ENCODE measurements around the gene ZNF664.

The ZNF664 gene

DNA sequence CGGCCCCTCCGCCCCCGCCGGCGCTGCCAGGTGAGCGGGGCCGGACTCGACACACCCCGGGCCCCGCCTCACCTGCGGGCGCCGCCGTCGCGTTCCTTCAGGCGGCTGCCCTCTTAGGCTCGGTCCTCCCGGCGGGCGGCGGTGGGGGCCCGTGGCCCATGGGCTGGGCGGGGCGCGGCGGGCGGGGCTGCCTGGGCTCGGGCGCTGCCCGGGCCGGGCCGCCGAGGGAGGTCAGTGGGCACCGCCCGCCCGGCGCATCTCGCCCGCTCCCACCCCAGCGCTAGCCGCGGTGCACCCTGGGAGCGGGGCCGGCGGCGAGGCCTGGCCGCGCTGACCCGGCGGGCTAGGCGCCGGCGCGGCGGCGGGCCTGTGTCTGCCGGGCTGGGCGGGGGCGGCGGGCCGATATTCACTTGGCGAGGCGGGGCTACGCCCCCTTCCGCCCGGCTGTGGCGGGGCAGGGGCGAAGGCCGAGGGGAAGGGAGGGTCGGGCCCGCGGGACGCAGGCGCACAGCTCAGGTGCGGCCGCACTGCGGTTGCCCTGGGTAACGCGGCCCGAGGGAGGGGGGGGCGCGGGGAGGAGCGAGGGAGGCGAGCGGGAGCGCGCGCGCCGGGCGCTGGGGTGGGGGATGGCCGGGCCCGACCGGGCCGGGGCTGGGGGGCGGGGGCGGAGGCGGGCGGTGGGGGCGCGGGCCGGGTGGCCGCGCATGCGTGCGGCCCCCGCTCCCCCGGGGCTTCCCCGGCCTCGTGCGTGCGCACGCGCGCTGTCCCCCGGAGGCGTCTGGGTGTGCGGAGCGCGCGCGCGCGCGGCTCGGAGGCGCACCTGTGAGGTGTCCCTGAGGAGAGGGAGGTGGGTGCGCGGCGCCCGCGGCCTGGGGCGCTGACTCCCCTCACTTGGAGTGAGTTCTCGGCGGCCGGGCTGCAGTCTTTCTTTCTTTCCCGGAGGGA lies at the start of gene ZNF664, which contains the start of gene CCDC92:
TSS of gene ZNF664 (plus strand) at position 759 of the 945 bp plus-strand sequence. CDS start 38,930 bp downstream, outside the sequence.
TSS of gene CCDC92 (minus strand) at position 375 of the 945 bp plus-strand sequence. CDS start 28,526 bp downstream, outside the sequence.
- DNase-seq (ENCODE audit: low read depth in 1 of 2, low spot score in 1 of 2), result peak; percentile 90 to 97

DNA sequence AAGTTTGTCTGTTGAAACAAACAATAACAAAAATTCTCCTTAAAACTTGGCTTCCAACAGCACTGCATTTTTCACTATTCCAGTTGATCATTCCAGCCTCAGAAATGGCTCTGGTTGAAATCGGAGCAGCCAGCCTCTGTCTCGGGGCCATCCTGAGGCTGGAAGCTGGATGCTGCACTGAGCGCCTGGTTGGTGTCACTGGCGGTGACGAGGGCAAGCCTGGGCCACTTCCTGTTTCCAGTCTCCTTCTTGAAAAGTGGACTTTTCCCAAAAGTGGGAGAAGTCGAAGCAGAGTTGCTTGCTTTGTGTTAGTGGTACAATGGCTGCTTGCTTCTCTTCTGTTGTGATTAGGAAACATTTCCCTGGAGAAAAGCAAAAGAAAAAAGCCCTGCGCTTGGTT lies 49.1 kb upstream of the ZNF664 start:
- DNase-seq (ENCODE audit: low read depth in 1 of 2, low spot score in 1 of 2), result no peak

DNA sequence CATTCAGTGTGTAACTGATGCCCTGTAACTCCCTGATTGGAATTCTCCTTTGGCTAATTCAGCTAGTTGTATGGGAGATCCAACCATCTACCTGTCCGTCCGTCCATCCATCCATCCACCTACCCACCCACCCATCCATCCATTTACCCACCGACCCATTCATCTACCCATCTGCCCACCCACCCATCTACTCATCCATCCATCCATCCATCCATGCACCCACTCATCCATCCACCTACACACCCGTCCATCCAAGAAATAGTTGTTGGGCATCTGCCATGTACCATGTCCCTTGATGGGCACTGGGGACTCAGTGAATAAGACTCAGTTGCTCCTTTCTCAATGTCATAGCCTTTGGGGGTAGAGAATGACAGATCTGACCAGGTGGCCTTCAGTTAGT lies 48.5 kb upstream of the ZNF664 start:
- DNase-seq (ENCODE audit: low read depth in 1 of 2, low spot score in 1 of 2), result no peak

DNA sequence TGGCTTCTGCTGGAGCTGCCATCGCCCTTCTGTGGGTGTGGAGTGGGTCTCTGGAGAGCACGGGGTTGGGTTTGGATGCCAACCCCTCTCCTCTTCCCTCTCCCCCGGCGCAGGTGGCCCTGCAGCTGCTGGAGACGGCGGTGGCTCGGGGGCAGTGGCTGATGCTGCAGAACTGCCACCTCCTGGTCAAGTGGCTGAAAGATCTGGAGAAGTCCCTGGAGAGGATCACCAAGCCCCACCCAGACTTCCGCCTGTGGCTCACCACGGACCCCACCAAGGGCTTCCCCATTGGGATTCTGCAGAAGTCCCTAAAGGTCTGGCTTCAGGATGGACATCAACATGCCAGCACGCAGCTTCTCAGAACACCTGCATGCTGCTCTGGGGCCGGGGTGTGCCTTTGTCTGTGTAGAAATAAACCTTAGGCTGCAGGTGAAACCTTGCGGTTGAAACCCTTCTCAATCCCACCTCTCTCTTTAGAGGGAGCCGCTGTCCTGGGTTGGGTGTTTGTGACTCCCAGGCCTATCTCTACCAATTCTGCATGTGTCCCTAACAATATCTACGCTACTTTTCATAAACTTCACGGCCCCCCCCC lies 44.6 kb upstream of the ZNF664 start:
- no peak for DNase-seq (ENCODE audit: low read depth in 1 of 2, low spot score in 1 of 2)

DNA sequence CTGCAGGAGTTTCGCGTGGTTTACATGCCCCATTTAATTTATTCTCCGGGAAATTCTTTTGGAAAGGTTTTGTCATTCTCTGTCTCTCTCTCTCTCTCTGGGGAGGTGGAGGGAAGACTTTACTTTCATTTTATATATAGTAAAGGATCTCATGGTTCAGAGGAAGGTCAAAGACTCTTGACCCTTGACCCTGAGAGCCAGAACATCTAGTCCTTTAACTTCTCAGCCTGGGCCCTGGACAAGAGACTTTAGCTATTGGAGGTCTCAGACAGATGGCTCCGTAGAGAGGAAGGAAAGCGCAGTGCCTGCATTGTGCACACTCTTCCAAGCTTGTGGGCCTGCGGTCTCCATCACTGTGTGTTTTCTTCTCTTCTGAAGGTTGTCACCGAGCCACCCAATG lies 44.1 kb upstream of the ZNF664 start:
- DNase-seq (ENCODE audit: low read depth in 1 of 2, low spot score in 1 of 2), result no peak

DNA sequence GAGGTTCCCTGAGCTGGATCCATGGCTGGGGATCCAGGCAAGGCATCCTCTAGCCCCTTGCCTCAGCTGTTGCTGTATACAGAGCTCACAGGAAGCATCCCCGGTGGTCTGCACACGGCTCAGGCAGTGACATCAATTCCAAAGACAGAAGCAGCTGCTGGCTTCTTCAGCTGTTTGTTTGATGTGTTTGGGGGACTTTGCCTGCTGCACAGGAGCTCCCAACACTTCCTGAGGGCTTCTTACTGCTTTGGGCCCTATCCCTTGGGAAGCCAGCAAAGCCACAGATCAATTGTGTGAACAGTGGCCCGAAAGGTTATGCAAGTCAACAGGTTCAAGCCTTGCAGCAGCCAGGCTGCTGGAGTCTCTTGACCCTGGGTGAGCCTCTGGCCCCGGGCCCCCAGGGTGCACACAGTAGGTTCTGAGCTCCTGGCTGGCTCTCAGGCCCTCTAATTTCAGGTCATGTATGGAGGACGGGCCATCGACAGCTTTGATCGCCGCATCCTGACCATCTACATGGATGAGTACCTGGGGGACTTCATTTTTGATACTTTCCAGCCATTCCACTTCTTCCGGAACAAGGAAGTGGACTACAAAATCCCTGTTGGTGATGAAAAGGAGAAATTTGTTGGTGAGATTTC lies 43.0 kb upstream of the ZNF664 start:
- DNase-seq (ENCODE audit: low read depth in 1 of 2, low spot score in 1 of 2), result no peak

DNA sequence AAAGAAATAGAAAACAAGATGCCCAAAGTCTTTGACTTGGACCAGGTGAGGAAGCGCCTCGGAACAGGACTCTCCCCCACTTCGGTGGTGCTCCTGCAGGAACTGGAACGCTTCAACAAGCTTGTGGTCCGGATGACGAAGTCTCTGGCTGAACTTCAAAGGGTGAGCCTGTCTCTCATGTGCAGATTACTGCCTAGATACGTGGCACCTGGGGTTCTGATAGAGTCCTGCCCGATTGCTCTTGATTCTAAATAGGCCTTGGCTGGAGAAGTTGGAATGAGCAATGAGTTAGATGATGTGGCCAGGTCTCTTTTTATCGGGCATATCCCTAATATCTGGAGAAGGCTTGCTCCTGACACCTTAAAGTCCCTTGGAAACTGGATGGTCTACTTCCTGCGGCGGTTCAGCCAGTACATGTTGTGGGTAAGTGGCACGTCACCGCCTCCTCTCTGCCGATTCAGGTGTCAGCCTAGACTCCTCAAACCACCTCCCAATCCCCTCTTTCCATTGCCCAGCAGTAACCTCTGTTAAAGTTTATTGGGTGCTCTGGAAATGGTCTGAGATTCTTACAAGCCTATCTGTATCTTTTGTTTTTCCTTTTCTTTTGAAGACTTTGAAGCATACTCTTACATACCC lies 41.2 kb upstream of the ZNF664 start:
- DNase-seq (ENCODE audit: low read depth in 1 of 2, low spot score in 1 of 2), result peak in 1 of 2 donors; percentile 22

DNA sequence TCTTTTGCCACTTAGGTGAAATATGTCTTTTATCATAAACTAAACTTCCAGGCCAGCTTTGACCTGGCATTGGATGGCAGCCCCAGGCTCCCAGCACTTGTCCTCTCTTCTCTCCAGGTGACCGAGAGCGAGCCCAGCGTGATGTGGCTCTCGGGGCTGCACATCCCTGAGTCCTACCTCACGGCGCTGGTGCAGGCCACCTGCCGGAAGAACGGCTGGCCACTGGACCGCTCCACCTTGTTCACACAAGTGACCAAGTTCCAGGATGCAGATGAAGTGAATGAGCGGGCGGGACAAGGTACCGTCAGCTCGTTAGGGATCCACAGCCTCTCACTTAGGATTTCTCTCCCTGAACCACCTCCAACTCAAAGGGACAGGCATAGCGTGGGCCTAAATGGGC lies 39.8 kb upstream of the ZNF664 start:
- DNase-seq (ENCODE audit: low read depth in 1 of 2, low spot score in 1 of 2), result no peak

DNA sequence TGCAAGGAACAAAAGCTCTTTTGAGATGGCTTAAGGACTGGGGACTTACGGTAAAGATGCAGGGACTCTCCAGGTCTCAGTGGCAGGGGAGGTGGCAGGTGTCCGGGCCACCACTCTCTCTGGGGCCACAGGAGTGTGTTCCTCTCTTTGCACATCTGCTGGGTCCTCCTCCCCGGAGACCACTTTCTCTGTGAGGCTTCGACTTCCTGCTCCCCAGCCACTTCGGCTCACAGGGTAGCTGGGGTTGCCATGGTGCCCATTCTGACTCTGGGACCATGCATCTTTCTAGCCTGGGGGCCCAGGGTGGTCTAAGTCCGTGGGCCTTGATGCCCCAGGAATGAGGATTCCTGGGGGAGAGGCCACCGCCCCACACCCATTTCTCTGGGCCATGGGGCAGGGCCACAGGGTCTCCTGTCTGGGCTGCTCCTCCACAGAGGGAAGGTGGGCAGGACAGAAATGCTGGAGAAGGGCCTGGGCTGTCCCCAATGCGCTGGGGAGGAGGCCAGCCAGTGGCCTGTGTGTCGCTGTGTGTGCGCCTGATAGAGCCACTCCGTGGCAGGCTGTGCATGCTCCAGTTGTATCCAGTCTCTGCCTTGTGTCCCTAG lies 38.9 kb upstream of the ZNF664 start:
- no peak for DNase-seq (ENCODE audit: low read depth in 1 of 2, low spot score in 1 of 2)

DNA sequence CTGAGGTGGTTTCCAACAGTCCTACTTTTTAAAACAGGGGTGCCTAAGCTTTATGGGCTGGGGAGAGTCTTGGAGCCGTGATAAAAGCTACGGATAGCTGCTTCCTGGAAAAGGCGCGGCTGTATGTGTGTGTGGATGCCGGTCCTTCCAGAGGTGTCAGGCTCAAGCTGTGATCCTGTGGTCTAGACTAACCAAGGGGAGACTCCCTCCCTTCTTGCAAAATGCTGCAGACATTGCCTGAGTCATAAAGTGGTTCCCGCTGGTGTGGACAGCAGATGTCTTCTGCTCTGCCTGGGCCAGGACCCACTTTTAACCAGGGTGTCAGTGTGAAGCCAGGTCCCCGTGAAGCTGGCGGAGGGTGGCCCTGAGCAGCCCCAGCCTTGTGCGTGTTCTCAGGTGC lies 38.2 kb upstream of the ZNF664 start:
- DNase-seq (ENCODE audit: low read depth in 1 of 2, low spot score in 1 of 2), result no peak

DNA sequence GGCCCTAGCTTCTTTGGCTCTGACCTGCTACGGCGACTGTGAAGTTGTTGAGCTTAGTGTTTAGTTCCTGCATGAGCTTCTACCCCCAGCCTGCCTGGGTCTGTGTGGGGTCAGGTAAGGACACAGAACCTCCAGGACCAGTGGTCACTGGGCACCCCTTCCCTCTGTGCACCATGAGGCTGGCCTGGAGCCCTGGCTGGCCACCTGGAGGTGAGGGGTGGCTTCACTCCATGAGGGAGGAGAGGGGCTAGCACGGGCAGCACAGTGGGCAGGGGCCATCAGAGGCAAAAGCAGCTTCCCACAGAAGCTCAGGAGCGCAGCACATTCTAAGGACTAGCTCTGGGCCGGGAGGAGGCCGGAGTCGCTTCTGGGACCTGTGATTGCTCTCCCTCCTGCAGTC lies 37.1 kb upstream of the ZNF664 start:
- DNase-seq (ENCODE audit: low read depth in 1 of 2, low spot score in 1 of 2), result no peak

DNA sequence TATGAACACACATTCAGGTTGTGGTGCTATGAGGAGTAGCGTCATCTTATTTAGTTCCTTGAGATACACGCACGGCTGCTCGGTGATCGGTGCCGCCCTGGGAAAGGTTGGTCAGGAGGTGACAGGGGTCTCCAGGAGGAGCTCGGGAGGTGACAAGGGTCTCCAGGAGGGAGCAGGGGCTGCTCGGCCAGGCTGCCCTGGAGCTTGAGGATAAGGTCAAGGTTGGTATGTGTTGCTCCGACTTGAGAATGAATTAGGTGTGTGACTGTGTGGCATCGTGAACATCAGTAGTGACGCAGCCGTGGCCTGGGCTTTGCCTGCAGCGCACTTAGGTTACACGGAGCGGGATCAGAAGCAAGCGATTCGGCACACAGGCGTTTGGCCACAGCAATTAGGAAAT lies 36.5 kb upstream of the ZNF664 start:
- no peak for DNase-seq (ENCODE audit: low read depth in 1 of 2, low spot score in 1 of 2)

DNA sequence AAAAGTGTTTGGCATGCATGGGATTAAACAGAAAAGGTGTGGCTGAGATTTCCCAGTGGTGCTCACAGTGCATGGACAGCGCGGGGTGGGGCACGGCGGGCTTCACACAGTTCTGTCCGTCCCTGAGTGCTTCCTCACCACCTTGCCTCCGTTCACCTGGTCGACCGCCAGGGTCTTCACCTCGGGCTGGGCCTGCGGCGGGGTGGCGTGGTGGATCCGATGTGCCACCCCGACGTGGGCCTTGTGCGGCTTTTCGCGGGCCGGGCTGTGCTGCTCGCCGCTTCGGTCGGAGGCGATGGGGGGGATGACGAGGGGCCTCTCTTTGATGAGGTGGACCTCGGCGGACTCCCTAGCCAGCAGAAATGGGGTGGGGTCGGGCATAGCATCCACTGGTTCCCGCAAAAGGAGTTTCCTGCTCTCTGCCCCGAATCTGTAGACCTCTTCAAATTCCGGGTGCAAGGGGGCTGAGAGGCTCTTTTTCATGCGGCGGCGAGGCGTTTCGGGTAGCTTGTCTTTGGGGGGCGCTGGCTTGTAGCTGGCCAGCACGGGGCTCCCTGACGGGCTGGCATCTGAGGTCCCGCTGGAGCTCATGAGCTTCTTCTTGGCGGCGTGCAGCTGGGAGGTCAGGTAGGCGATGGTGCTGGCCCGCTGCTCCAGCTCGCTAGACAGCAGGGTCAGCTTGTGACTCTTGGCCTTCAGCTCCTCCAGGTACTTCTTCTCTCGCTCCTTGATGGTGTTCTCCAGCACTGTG lies 35.9 kb upstream of the ZNF664 start:
- no peak for DNase-seq (ENCODE audit: low read depth in 1 of 2, low spot score in 1 of 2)

DNA sequence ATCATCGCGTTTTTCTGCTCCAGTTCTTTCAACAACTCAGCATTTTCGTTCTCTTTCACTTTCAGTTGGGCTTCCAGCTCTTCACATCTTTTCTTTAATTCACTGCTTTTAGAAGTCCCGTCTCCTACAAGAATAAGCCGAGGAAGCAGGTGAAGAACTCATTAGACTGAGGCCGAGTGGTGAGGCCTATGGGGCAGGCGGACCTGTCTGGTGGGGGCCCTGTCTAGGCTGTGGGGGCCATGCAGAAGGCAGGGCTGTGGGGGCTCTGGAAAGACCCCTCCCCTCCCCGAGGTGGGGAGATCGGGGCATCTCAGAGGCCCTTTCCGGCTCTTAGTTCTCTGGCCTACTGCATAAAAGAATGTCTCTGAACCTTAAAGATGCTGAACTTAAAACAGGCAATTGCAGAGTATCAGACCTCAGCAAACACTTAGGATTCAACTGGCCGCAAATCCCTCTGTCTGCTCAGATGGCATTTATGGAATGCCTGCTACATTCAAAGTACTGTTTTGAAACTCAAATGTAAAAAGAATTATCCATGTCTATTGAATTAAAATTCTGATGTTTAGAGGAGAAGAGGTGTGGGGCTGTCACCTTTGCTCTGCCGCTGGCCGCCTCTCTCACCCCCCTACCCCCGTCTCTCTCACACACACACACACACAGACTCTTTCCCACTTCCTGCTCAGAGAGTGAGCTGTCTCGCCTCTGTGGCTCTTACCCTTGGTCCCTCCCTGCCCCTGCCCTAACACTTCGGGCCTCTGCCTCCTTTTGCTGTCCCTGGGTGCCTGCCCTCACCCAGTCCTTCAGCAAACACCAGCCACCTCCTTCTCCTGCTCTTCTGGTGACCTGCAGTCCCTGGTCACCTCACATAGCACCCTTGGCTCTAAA lies 35.1 kb upstream of the ZNF664 start:
- peak in 1 of 2 donors; percentile 21 for DNase-seq (ENCODE audit: low read depth in 1 of 2, low spot score in 1 of 2)

DNA sequence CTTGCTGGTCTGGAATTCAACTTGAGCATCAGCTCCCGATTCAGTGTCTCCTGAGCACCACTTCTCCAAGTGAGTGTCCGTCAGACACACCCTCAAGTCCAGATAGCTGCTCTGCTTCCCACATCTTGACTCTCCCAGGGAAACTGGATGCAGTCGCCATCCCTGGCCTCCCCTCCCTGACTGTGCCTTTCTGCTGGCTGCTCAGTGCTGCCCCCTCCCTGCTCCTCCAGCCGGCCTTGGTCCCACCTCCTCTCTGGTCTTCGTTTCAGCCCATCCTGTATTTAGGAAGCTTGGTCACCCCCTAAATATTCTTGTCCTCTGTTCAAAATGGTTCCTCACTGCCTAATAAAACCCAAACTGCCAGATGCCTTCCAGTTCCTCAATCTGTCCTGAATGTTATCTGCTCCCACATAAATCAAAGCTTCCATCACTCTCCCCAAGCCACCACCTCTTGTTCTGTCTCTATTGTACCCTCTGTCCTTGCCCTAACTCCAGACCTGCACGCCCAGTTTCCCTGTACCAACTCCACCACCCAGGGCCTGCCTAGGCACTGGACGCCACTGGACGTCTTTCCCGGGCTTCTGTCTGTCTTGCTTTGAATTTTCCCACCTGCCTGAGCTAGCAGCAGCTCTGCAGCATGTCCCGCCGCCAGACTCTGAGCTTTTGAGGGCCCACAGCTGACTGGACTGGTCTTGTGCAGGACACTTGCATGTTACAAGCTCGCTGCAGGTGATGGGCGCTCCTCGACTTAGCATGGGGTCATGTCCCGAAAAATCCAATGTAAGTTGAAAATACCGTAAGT lies 34.1 kb upstream of the ZNF664 start:
- no peak for DNase-seq (ENCODE audit: low read depth in 1 of 2, low spot score in 1 of 2)

DNA sequence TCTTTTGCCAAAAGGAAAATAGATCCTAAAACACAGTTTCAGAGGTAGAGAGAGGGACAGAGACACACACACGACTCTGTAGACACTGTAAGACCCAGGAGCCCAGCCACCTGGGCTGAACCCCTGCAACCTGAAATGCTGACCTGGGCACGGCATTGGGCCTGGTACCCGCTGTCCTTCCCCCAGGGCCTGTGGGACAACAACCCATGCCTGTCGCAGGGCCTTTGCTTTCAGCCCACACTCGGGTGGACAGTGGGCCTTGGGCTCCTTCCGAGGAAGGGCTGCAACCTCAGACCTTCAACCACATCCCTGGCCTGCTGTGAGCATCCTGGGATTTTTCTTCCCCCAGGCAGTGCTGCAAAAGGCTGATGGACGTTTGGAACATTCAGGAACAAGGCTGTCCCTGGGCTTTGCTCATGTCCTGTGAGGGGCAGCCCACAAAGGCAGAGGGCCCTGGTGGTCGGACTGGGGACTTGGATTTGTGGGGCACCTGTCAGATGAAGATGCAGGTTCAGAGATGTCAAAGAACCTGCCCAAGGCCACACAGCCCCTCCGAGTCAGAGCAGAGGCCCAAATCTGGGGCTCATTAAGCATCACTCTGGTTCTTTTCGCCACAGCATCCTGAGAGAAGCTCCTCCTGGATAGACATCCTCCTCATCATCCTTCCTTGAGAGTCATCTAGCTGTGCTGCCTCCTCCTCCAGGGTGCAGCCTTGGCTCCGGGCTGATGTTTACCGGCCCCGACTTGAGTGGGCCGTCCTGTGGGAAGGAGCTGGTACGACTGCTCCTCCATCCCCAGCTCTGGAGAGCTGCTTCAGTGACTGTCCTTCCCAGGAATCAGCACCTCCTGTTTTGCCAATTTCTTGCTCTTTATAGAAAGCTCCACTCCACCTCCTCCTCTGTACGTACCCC lies 33.0 kb upstream of the ZNF664 start:
- DNase-seq (ENCODE audit: low read depth in 1 of 2, low spot score in 1 of 2), result no peak

DNA sequence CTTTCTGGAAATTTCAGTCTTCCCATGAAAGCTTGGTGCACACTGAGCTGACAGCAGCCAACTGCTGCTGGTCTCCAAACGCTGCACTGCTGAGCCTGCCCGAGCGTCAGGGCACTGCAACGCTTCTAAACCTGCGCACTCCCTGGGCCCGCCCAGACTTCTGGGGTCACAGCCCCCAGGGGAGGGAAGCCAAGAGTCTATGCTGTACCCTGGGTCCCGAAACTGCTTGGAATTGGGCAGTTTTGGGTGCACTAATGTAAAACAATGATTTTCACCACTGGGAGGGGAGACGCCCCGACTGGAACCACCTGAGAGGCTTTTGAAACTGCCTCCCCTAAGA lies 32.4 kb upstream of the ZNF664 start:
- no peak for DNase-seq (ENCODE audit: low read depth in 1 of 2, low spot score in 1 of 2)

DNA sequence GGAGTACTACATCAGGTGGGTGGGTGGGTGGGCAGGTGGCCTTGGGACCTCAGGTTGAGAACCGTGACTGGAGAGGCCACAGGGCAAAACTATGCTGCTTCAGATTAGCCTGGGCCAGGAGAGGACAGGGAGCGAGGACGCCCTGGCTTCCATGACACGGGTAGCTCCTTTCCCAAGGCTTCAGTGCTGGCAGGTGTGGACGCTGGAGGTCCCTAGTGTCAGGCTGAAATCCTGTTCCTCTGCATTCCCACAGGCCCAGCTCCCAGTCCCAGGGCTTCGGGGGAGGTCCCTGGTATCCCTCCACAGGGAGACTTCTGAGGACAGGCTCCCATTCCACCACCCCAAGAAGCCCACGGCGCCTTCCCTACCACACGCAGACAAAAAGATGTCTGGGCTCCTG lies 32.0 kb upstream of the ZNF664 start:
- DNase-seq (ENCODE audit: low read depth in 1 of 2, low spot score in 1 of 2), result no peak

Data from activated T-helper 1 cell treated with anti-CD3 and anti-CD28 coated beads, Interleukin-2, amount 50 U/mL, for 16 hours (primary cell).